ENCODE data around the gene ABTB2.

- TF ChIP-seq CTCF (conservative IDR thresholded peaks at IDR 0.05; ENCODE audit: low read depth in 2 of 2), result no peak
- no peak for TF ChIP-seq ZNF462 (CRISPR knock-in tag; IDR thresholded peaks at IDR 0.05)
- TF ChIP-seq EZH2phosphoT487 (IDR thresholded peaks at IDR 0.05; ENCODE audit: unreplicated experiment), result no peak
- no peak for TF ChIP-seq EZH2 (IDR thresholded peaks at IDR 0.05; ENCODE audit: low read depth, unreplicated experiment)
- no peak for TF ChIP-seq POLR2AphosphoS5 (IDR thresholded peaks at IDR 0.05; ENCODE audit: low read depth)
- no peak for TF ChIP-seq REST (IDR thresholded peaks at IDR 0.05; ENCODE audit: unreplicated experiment)
- TF ChIP-seq CREB1 (CRISPR knock-in tag; IDR thresholded peaks at IDR 0.05; ENCODE audit: low read depth), result no peak
- no peak for TF ChIP-seq ETS1 (IDR thresholded peaks at IDR 0.05)
- no peak for TF ChIP-seq STAT1 (IDR thresholded peaks at IDR 0.05; ENCODE audit: unreplicated experiment)
- no peak for TF ChIP-seq ZNF114 (CRISPR knock-in tag; IDR thresholded peaks at IDR 0.05)
- no peak for TF ChIP-seq ZNF331 (CRISPR knock-in tag; IDR thresholded peaks at IDR 0.05; ENCODE audit: low read depth)
- no peak for TF ChIP-seq NANOG (IDR thresholded peaks at IDR 0.05; ENCODE audit: borderline replicate concordance)
- no peak for TF ChIP-seq JUNB (IDR thresholded peaks at IDR 0.05; ENCODE audit: unreplicated experiment)
Observed at GRCh38 chr11:34364102-34364501, 6.3 kb upstream of the ABTB2 start.

All from GM23338 (cell line).